Left ventricle myocardium inferior (tissue), 1 donor: ENCODE results near the gene ACSF3. TPM values are rescaled to one million over a fixed set of nuclear protein-coding genes. Genes with fewer than 3 reads are reported as not detected.
"Not testable (repeated sequence)": the region's sequence is repeated elsewhere in the genome, so short reads cannot be mapped to it uniquely, and the experiment has no call there.

Experiments
- DNase-seq: peaks from one replicate; pipeline ENCODE4 v3.0.0-alpha.2; 2020
- H3K27ac ChIP-seq: fragments of 200-600 bp; replicated peaks from 2 replicates; pipeline ENCODE4 v1.8.0; 2021
- H3K27me3 ChIP-seq: fragments of 200-600 bp; 2 replicates; pipeline ENCODE4 v1.8.0; 2021; ENCODE audit warnings: low read depth
- H3K36me3 ChIP-seq: fragments of 200-600 bp; 2 replicates; pipeline ENCODE4 v1.8.0; 2021
- H3K4me1 ChIP-seq: fragments of 200-600 bp; 2 replicates; pipeline ENCODE4 v1.8.0; 2021
- H3K4me3 ChIP-seq: fragments of 200-600 bp; 2 replicates; pipeline ENCODE4 v1.8.0; 2021; ENCODE audit warnings: mild to moderate bottlenecking, moderate library complexity
- H3K9me3 ChIP-seq: fragments of 200-600 bp; replicated peaks from 2 replicates; pipeline ENCODE4 v1.8.0; 2021
- CTCF ChIP-seq: fragments of 200-600 bp; IDR thresholded peaks from 2 replicates; pipeline ENCODE4 v1.8.0; 2021; ENCODE audit warnings: antibody characterized with exemption, mild to moderate bottlenecking, borderline replicate concordance
- intact Hi-C: fragments of 100-400 bp; cut with micrococcal nuclease; formaldehyde crosslinking; loops from one replicate; pipeline ENCODE4 v1.11.0; 2022
- total RNA-seq: library from RNA; stranded (reverse); fragmentation: NEBNext Ultra II Directional; extraction: Animal tissue kit (Norgen Biotek cat#: 25700); gene quantifications from one replicate; pipeline ENCODE4 v1.2.1, GENCODE V29; 2021
- donor health status: DM: no; HTN: yes; CAD: no; lungs with severe emphysema.

ACSF3 gene
- total RNA-seq, 1 donor from 2014 or later = 16.7 TPM

GRCh38 chr16:89179656-89180315, 86.1 kb downstream of the ACSF3 start:
- Histone ChIP-seq H3K4me3 (no peak overlapping the region), H3K27ac (no peak overlapping the region), H3K9me3 (no peaks in the 10 kb centered on the region), H3K27me3 (peaks cover 86% of the 10 kb centered on the region), H3K4me1 (no peaks in the 10 kb centered on the region), H3K36me3 (no peaks in the 10 kb centered on the region)
- intact Hi-C loops = no loop called here
- no peak for DNase-seq
- no peak for TF ChIP-seq CTCF

GRCh38 chr16:89183463-89183862, 89.8 kb downstream of the ACSF3 start:
- Histone ChIP-seq H3K27me3 (peaks cover 49% of the 10 kb centered on the region), H3K4me3 (no peak overlapping the region), H3K9me3 (no peaks in the 10 kb centered on the region), H3K27ac (no peak overlapping the region), H3K4me1 (no peaks in the 10 kb centered on the region), H3K36me3 (no peaks in the 10 kb centered on the region)
- no peak for DNase-seq
- TF ChIP-seq CTCF = no peak
- intact Hi-C loops = no loop called here

- Histone ChIP-seq H3K4me1 (no peaks in the 10 kb centered on the region), H3K9me3 (no peaks in the 10 kb centered on the region), H3K4me3 (no peak overlapping the region), H3K27ac (no peak overlapping the region), H3K27me3 (peaks cover 42% of the 10 kb centered on the region), H3K36me3 (no peaks in the 10 kb centered on the region)
- no peak for TF ChIP-seq CTCF
- intact Hi-C loops = no loop called here
- no peak for DNase-seq
Observed at GRCh38 chr16:89183975-89184676, 90.5 kb downstream of the ACSF3 start.

GRCh38 chr16:89184677-89184932, 91.0 kb downstream of the ACSF3 start:
- no peaks in the 10 kb centered on the region for H3K9me3 ChIP-seq
- intact Hi-C loops = no loop called here
- no peak for TF ChIP-seq CTCF
- H3K4me3 ChIP-seq = no peak overlapping the region
- no peaks in the 10 kb centered on the region for H3K36me3 ChIP-seq
- no peaks in the 10 kb centered on the region for H3K4me1 ChIP-seq
- peaks cover 37% of the 10 kb centered on the region for H3K27me3 ChIP-seq
- H3K27ac ChIP-seq = no peak overlapping the region
- no peak for DNase-seq

GRCh38 chr16:89184933-89185794, 91.5 kb downstream of the ACSF3 start:
- H3K4me3 ChIP-seq = no peak overlapping the region
- H3K4me1 ChIP-seq = no peaks in the 10 kb centered on the region
- DNase-seq = no peak
- H3K27ac ChIP-seq = no peak overlapping the region
- TF ChIP-seq CTCF = no peak
- intact Hi-C loops = no loop called here
- no peaks in the 10 kb centered on the region for H3K9me3 ChIP-seq
- H3K36me3 ChIP-seq = no peaks in the 10 kb centered on the region
- peaks cover 32% of the 10 kb centered on the region for H3K27me3 ChIP-seq

- H3K27ac ChIP-seq, intact Hi-C loops, DNase-seq, H3K4me1 ChIP-seq, H3K4me3 ChIP-seq, H3K36me3 ChIP-seq, H3K9me3 ChIP-seq: not testable (repeated sequence)
- peaks cover 26% of the 10 kb centered on the region for H3K27me3 ChIP-seq
Observed at GRCh38 chr16:89185887-89186592, 92.4 kb downstream of the ACSF3 start.

- H3K36me3 ChIP-seq, DNase-seq, H3K9me3 ChIP-seq, intact Hi-C loops, H3K4me3 ChIP-seq, H3K4me1 ChIP-seq, H3K27ac ChIP-seq: not testable (repeated sequence)
- peaks cover 26% of the 10 kb centered on the region for H3K27me3 ChIP-seq
Observed at GRCh38 chr16:89186593-89187031, 93.0 kb downstream of the ACSF3 start.
